ENCODE measurements around the gene AP3B2. TPM values are rescaled to one million over a fixed set of nuclear protein-coding genes. Genes with fewer than 3 reads are reported as not detected.
"Not testable (repeated sequence)": the region's sequence is repeated elsewhere in the genome, so short reads cannot be mapped to it uniquely, and the experiment has no call there.

The AP3B2 gene
- total RNA-seq, 1 experiment from 2014 or later = not detected

- H3K4me3 ChIP-seq = no peak overlapping the region
- H3K4me2 ChIP-seq = no peak overlapping the region
- H3K9me3 ChIP-seq (ENCODE audit: insufficient read depth, low read depth) = no peaks in the 10 kb centered on the region; the same call in 1 of the 2 replicates
- peaks cover 45% of the 10 kb centered on the region for H3K27me3 ChIP-seq (ENCODE audit: insufficient read depth, low read depth)
- BruUV-seq (replicated peaks) = no TSS peak
- TF ChIP-seq CTCF (conservative IDR thresholded peaks at IDR 0.05) = no peak
- no peak for TF ChIP-seq EZH2 (IDR thresholded peaks at IDR 0.05; ENCODE audit: low read depth)
- CTCF ChIA-PET = no interaction called here
- no peaks in the 10 kb centered on the region for H3F3A ChIP-seq (ENCODE audit: insufficient read depth, low read depth)
- POLR2A ChIA-PET (ENCODE audit: unreplicated experiment) = no interaction called here
- H3K27ac ChIP-seq = no peak overlapping the region
- no peak for DNase-seq
- no peaks in the 10 kb centered on the region for H3K4me1 ChIP-seq (replicated peaks; ENCODE audit: insufficient read depth)
- no peaks in the 10 kb centered on the region for H3K9me2 ChIP-seq (ENCODE audit: insufficient read depth)
- H3K79me2 ChIP-seq (ENCODE audit: low read depth) = no peaks in the 10 kb centered on the region
- H2AFZ ChIP-seq = no peak overlapping the region
- intact Hi-C loops (cut with micrococcal nuclease; ENCODE audit: unreplicated experiment) = no loop called here
- no peaks in the 10 kb centered on the region for H4K20me1 ChIP-seq (ENCODE audit: insufficient read depth)
- no peaks in the 10 kb centered on the region for H3K36me3 ChIP-seq (ENCODE audit: low read depth)
Observed at GRCh38 chr15:82710926-82711490, 1.3 kb upstream of the AP3B2 start.

GRCh38 chr15:82710208-82710555 is 507 bp upstream of the AP3B2 start:
- peaks cover 52% of the 10 kb centered on the region for H3K27me3 ChIP-seq (ENCODE audit: insufficient read depth, low read depth)
- H3F3A ChIP-seq (ENCODE audit: insufficient read depth, low read depth) = no peaks in the 10 kb centered on the region
- no peak for TF ChIP-seq CTCF (conservative IDR thresholded peaks at IDR 0.05)
- no peaks in the 10 kb centered on the region for H4K20me1 ChIP-seq (ENCODE audit: insufficient read depth)
- no peaks in the 10 kb centered on the region for H3K4me1 ChIP-seq (replicated peaks; ENCODE audit: insufficient read depth)
- no TSS peak for BruUV-seq (replicated peaks)
- H3K9me2 ChIP-seq (ENCODE audit: insufficient read depth) = no peaks in the 10 kb centered on the region
- H3K4me3 ChIP-seq = no peak overlapping the region
- POLR2A ChIA-PET (ENCODE audit: unreplicated experiment) = no interaction called here
- DNase-seq = no peak
- intact Hi-C loops (cut with micrococcal nuclease; ENCODE audit: unreplicated experiment) = no loop called here
- H3K79me2 ChIP-seq (ENCODE audit: low read depth) = no peaks in the 10 kb centered on the region
- H2AFZ ChIP-seq = no peak overlapping the region
- H3K27ac ChIP-seq = no peak overlapping the region
- H3K36me3 ChIP-seq (ENCODE audit: low read depth) = no peaks in the 10 kb centered on the region
- H3K4me2 ChIP-seq = no peak overlapping the region
- CTCF ChIA-PET = no interaction called here
- no peaks in the 10 kb centered on the region for H3K9me3 ChIP-seq (ENCODE audit: insufficient read depth, low read depth)

DNA sequence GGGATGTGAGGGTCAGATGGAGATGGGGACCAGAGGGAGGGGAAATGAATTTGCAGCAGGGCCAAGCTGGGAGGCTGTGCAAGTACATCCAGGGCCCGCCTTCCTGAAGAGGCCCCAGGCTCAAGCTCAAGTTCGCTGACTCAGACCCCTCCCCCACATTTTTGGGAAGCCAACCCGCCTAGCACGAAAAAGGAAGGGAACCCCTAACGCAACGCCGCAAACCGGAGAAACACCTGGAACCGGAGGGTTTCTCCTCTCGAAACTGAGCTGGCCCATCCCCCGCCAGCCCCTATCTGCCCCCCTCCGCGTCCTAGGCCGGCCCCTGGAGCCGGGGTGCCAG is 624 bp downstream of the AP3B2 start:
- TF ChIP-seq CTCF (conservative IDR thresholded peaks at IDR 0.05) (no peak), EZH2 (IDR thresholded peaks at IDR 0.05; ENCODE audit: low read depth) (no peak)
- Histone ChIP-seq H3K27ac (no peak overlapping the region), H3K27me3 (ENCODE audit: insufficient read depth, low read depth) (peaks cover 56% of the 10 kb centered on the region), H3K36me3 (ENCODE audit: low read depth) (no peaks in the 10 kb centered on the region), H3K4me3 (no peak overlapping the region; the same call in 1 of the 2 replicates), H4K20me1 (ENCODE audit: insufficient read depth) (no peaks in the 10 kb centered on the region), H3K4me2 (peak overlapping the region; percentile 68), H3F3A (ENCODE audit: insufficient read depth, low read depth) (no peaks in the 10 kb centered on the region), H3K4me1 (replicated peaks; ENCODE audit: insufficient read depth) (no peaks in the 10 kb centered on the region), H2AFZ (no peak overlapping the region), H3K9me3 (ENCODE audit: insufficient read depth, low read depth) (no peaks in the 10 kb centered on the region), H3K9me2 (ENCODE audit: insufficient read depth) (no peaks in the 10 kb centered on the region), H3K79me2 (ENCODE audit: low read depth) (no peaks in the 10 kb centered on the region)
- intact Hi-C loops (cut with micrococcal nuclease; ENCODE audit: unreplicated experiment) = no loop called here
- no TSS peak for BruUV-seq (replicated peaks)
- ChIA-PET POLR2A (ENCODE audit: unreplicated experiment) (no interaction called here), CTCF (no interaction called here)
- DNase-seq = no peak

DNA sequence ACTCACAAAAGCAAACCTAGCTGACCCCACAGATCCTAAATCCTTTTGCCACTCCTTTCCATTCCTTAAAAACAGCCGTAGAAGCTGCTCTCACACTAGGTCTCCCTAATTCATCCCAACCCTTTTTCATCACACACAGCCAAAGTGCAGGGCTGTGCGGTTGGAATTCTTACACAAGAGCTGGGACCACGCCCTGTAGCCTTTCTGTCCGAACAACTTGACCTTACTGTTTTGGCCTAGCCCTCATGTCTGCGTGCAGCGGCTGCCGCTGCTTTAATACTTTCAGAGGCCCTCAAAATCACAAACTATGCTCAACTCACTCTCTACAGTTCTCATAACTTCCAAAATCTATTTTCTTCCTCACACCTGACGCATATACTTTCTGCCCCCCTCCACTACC is 3.8 kb downstream of the AP3B2 start:
- H3K4me2 ChIP-seq; H4K20me1 ChIP-seq (ENCODE audit: insufficient read depth); H3K79me2 ChIP-seq (ENCODE audit: low read depth); H3K36me3 ChIP-seq (ENCODE audit: low read depth); H3K9me3 ChIP-seq (ENCODE audit: insufficient read depth, low read depth); H3K4me3 ChIP-seq; H3F3A ChIP-seq (ENCODE audit: insufficient read depth, low read depth); DNase-seq; H3K27ac ChIP-seq; H3K9me2 ChIP-seq (ENCODE audit: insufficient read depth); CTCF ChIA-PET; POLR2A ChIA-PET (ENCODE audit: unreplicated experiment); H3K4me1 ChIP-seq (replicated peaks; ENCODE audit: insufficient read depth); intact Hi-C loops (cut with micrococcal nuclease; ENCODE audit: unreplicated experiment); H2AFZ ChIP-seq; BruUV-seq (replicated peaks): not testable (repeated sequence)
- peaks cover 75% of the 10 kb centered on the region for H3K27me3 ChIP-seq (ENCODE audit: insufficient read depth, low read depth)

Data from PC-9 (cell line).